Measurements from ENCODE around the gene RAPGEF5. TPM values are rescaled to one million over a fixed set of nuclear protein-coding genes. Genes with fewer than 3 reads are reported as not detected.

The RAPGEF5 gene
- total and polyA plus RNA-seq, 10 of the 15 experiments (the other 5 are each of a cell fraction or from before 2014, with no cell fraction given): 0.38 to 4.0 (median 1.6) TPM; not detected in 1

DNA sequence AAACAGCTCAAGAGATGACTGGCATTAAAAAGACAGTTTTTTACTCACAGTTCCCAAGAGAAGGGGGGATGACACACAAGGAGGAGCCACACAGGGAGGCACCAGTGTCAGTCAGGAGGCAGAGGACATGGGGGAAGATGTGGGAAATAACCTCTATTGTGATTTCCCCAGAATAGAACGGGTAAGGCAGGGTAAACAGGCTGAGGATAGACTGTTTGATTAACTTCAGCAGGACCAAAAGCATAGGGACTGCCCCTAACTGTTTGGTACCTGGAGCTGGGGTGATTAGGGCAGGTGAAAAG, 60.7 kb downstream of the RAPGEF5 start:
- CTCF ChIA-PET: interaction anchor here (0.8 to 2.1 kb wide), 6 partner anchors 8 to 194 kb away, joined by 3 to 15 read pairs (median 4); no protein-coding TSS in a partner anchor
- H3K79me2 ChIP-seq (ENCODE audit: control insufficient read depth, insufficient read depth, low read length): no peaks in the 10 kb centered on the region

GRCh38 chr7:22295402-22296264, 61.3 kb downstream of the RAPGEF5 start:
- H3K4me3 ChIP-seq: no peak overlapping the region
- FAIRE-seq (peak; percentile 38), ATAC-seq (peak; percentile 52), DNase-seq (ENCODE audit: low read depth, low spot score) (no peak)
- ChIA-PET RAD21 (ENCODE audit: unreplicated experiment) (interaction anchor here (0.9 to 1.5 kb wide), 2 partner anchors 68 to 157 kb away, joined by 3 to 5 read pairs; no protein-coding TSS in a partner anchor), POLR2A (no interaction called here), SMC1A (ENCODE audit: uncharacterized antibody, unreplicated experiment) (interaction anchor here (0.7 to 2.4 kb wide), 4 partner anchors 13 to 186 kb away, joined by 3 to 9 read pairs (median 6); no protein-coding TSS in a partner anchor), CTCF (interaction anchor here (0.8 to 2.1 kb wide), 7 partner anchors 9 to 193 kb away, joined by 3 to 15 read pairs (median 3); no protein-coding TSS in a partner anchor)
- H4K20me1 ChIP-seq (ENCODE audit: control insufficient read depth, insufficient read depth): no peaks in the 10 kb centered on the region
- no peaks in the 10 kb centered on the region for H3K79me2 ChIP-seq (ENCODE audit: control insufficient read depth, insufficient read depth, low read length)
- in situ Hi-C loops (cut with MboI): no loop called here
- H3K27me3 ChIP-seq (replicated peaks in 1 of 2; ENCODE audit: control insufficient read depth in 2 of 2, insufficient read depth in 2 of 2, low read length in 1 of 2): no peaks in the 10 kb centered on the region
- BruUV-seq (replicated peaks): no TSS peak
- WGBS (ENCODE audit: insufficient coverage, insufficient replicate concordance, low lambda C conversion rate, missing lambda C conversion rate): 5% methylated on average over 4 of the region's 4 CpGs
- intact Hi-C loops (cut with micrococcal nuclease; ENCODE audit: unreplicated experiment): loop anchor here (1.0 kb wide), 1 partner anchor 185 kb away; no protein-coding TSS in a partner anchor
- no peaks in the 10 kb centered on the region for H3K9me3 ChIP-seq (replicated peaks; ENCODE audit: control insufficient read depth, insufficient read depth, low read length)
- H3K4me2 ChIP-seq (ENCODE audit: control insufficient read depth, insufficient read depth): no peak overlapping the region
- no peaks in the 10 kb centered on the region; a peak in 1 of 4 replicates for H3K36me3 ChIP-seq (ENCODE audit: control insufficient read depth in 2 of 2, insufficient read depth in 2 of 2, low read length in 1 of 2)
- no peak overlapping the region for H3K27ac ChIP-seq (ENCODE audit: control insufficient read depth, insufficient read depth)
- no peaks in the 10 kb centered on the region for H3K4me1 ChIP-seq (ENCODE audit: control insufficient read depth, insufficient read depth, low read length)
- H3K9ac ChIP-seq (ENCODE audit: control insufficient read depth, insufficient read depth, low read length): no peak overlapping the region
- H2AFZ ChIP-seq (ENCODE audit: control insufficient read depth, low read depth, low read length): no peak overlapping the region
- TF ChIP-seq RFX5 (IDR thresholded peaks at IDR 0.05; ENCODE audit: low read depth, low read length) (no peak), CHD1 (IDR thresholded peaks at IDR 0.05; ENCODE audit: low read depth, low read length) (no peak), FOXM1 (IDR thresholded peaks at IDR 0.05; ENCODE audit: low read depth, low read length) (no peak), PAX8 (IDR thresholded peaks at IDR 0.05) (no peak), LARP7 (IDR thresholded peaks at IDR 0.05) (no peak), ZZZ3 (IDR thresholded peaks at IDR 0.05; ENCODE audit: control insufficient read depth, insufficient read length, low read depth) (no peak), RAD21 (IDR thresholded peaks at IDR 0.05; ENCODE audit: insufficient read depth, low read depth, low read length) (0 out of 2 replicates have a peak, but pooled peaks have one; percentile 8), EED (IDR thresholded peaks at IDR 0.05; ENCODE audit: low read depth) (no peak), KDM1A (IDR thresholded peaks at IDR 0.05; ENCODE audit: borderline replicate concordance) (no peak)
- TF ChIP-seq, protein P1, sequence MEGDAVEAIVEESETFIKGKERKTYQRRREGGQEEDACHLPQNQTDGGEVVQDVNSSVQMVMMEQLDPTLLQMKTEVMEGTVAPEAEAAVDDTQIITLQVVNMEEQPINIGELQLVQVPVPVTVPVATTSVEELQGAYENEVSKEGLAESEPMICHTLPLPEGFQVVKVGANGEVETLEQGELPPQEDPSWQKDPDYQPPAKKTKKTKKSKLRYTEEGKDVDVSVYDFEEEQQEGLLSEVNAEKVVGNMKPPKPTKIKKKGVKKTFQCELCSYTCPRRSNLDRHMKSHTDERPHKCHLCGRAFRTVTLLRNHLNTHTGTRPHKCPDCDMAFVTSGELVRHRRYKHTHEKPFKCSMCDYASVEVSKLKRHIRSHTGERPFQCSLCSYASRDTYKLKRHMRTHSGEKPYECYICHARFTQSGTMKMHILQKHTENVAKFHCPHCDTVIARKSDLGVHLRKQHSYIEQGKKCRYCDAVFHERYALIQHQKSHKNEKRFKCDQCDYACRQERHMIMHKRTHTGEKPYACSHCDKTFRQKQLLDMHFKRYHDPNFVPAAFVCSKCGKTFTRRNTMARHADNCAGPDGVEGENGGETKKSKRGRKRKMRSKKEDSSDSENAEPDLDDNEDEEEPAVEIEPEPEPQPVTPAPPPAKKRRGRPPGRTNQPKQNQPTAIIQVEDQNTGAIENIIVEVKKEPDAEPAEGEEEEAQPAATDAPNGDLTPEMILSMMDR (IDR thresholded peaks at IDR 0.05 in 2 of 3, conservative IDR thresholded peaks at IDR 0.05 in 1 of 3; ENCODE audit: control insufficient read depth in 2 of 3, extremely low read depth in 1 of 3, insufficient read depth in 1 of 3, low read depth in 3 of 3, low read length in 3 of 3): peak in 1 of 3 experiments; percentile 33; a peak in 1 of 6 replicates

More for the DNA sequence above, 60.7 kb downstream of the RAPGEF5 start:
- no peak for FAIRE-seq
- ATAC-seq: peak; percentile 29; the same call in 1 of the 3 replicates
- ChIA-PET RAD21 (ENCODE audit: unreplicated experiment) (interaction anchor here (0.9 to 1.5 kb wide), 2 partner anchors 67 to 156 kb away, joined by 3 to 5 read pairs; no protein-coding TSS in a partner anchor), POLR2A (no interaction called here), SMC1A (ENCODE audit: uncharacterized antibody, unreplicated experiment) (interaction anchor here (0.7 to 2.4 kb wide), 5 partner anchors 12 to 186 kb away, joined by 3 to 9 read pairs (median 4); no protein-coding TSS in a partner anchor)
- WGBS (ENCODE audit: insufficient coverage, insufficient replicate concordance, low lambda C conversion rate, missing lambda C conversion rate): 0% methylated on average over 1 of the region's 1 CpG
- Histone ChIP-seq H3K27ac (ENCODE audit: control insufficient read depth, insufficient read depth) (no peak overlapping the region), H3K36me3 (ENCODE audit: control insufficient read depth in 2 of 2, insufficient read depth in 2 of 2, low read length in 1 of 2) (no peaks in the 10 kb centered on the region; a peak in 1 of 4 replicates), H3K4me3 (no peak overlapping the region), H3K27me3 (replicated peaks in 1 of 2; ENCODE audit: control insufficient read depth in 2 of 2, insufficient read depth in 2 of 2, low read length in 1 of 2) (no peaks in the 10 kb centered on the region), H2AFZ (ENCODE audit: control insufficient read depth, low read depth, low read length) (no peak overlapping the region), H3K4me2 (ENCODE audit: control insufficient read depth, insufficient read depth) (no peak overlapping the region), H3K9ac (ENCODE audit: control insufficient read depth, insufficient read depth, low read length) (no peak overlapping the region), H4K20me1 (ENCODE audit: control insufficient read depth, insufficient read depth) (no peaks in the 10 kb centered on the region), H3K4me1 (ENCODE audit: control insufficient read depth, insufficient read depth, low read length) (no peaks in the 10 kb centered on the region), H3K9me3 (replicated peaks; ENCODE audit: control insufficient read depth, insufficient read depth, low read length) (no peaks in the 10 kb centered on the region)
- TF ChIP-seq, protein P2, sequence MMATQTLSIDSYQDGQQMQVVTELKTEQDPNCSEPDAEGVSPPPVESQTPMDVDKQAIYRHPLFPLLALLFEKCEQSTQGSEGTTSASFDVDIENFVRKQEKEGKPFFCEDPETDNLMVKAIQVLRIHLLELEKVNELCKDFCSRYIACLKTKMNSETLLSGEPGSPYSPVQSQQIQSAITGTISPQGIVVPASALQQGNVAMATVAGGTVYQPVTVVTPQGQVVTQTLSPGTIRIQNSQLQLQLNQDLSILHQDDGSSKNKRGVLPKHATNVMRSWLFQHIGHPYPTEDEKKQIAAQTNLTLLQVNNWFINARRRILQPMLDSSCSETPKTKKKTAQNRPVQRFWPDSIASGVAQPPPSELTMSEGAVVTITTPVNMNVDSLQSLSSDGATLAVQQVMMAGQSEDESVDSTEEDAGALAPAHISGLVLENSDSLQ (IDR thresholded peaks at IDR 0.05): peak; percentile 17; the same call in 1 of the 2 replicates
- no peak for TF ChIP-seq TAF1 (IDR thresholded peaks at IDR 0.05; ENCODE audit: borderline replicate concordance, low read depth, low read length)
- intact Hi-C loops (cut with micrococcal nuclease; ENCODE audit: unreplicated experiment) (loop anchor here (1.0 kb wide), 1 partner anchor 186 kb away; no protein-coding TSS in a partner anchor), in situ Hi-C loops (cut with MboI) (no loop called here)
- DNase-seq (ENCODE audit: low read depth, low spot score): no peak
- no TSS peak for BruUV-seq (replicated peaks)

Measured in GM12878 (cell line).